ENCODE results near the gene MAPKAP1.

Gene MAPKAP1

GRCh38 chr9:125635888-125636287 is 71.1 kb downstream of the MAPKAP1 start:
- TF ChIP-seq CTCF (IDR thresholded peaks at IDR 0.05; ENCODE audit: borderline replicate concordance, control extremely low read depth, extremely low read depth, insufficient read depth, missing control alignments), result no peak
- in situ Hi-C loops (cut with MboI; ENCODE audit: low sequenced_read_pairs, unreplicated experiment), result no loop called here
- no peak for DNase-seq (ENCODE audit: low spot score)

DNA sequence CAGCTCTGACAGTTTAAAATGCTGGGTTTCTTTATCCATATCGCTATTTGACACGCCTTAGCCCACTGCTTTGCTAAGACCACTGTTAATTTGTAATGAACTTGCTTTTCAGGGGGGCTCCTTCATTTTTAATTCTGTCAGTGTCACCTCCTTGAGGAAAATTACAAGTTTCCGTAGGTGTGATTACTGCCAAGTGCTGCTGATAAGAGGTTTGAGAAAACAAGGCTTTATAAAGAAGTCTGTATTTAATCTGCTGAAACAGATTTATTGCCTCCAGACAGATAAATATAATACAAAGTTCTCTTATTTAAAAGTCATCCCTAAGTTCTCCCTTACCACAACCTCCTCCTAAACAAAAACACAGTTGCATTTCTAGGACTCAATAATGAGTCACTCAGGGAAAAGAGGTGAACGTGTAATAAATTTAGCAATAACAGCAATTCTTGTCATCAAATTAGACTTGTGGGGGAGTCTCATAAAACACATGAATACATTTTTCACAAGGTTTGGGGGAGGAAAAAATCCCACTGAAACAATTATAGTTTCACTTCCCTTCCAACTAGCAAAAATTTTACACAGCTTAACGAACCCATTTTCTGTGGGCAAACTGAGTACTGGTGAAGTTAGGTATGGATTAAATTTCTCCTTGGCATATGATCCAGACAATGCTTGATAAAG is 72.8 kb downstream of the MAPKAP1 start:
- no peak for TF ChIP-seq CTCF (IDR thresholded peaks at IDR 0.05; ENCODE audit: borderline replicate concordance, control extremely low read depth, extremely low read depth, insufficient read depth, missing control alignments)
- in situ Hi-C loops (cut with MboI; ENCODE audit: low sequenced_read_pairs, unreplicated experiment), result no loop called here
- DNase-seq (ENCODE audit: low spot score), result no peak

DNA sequence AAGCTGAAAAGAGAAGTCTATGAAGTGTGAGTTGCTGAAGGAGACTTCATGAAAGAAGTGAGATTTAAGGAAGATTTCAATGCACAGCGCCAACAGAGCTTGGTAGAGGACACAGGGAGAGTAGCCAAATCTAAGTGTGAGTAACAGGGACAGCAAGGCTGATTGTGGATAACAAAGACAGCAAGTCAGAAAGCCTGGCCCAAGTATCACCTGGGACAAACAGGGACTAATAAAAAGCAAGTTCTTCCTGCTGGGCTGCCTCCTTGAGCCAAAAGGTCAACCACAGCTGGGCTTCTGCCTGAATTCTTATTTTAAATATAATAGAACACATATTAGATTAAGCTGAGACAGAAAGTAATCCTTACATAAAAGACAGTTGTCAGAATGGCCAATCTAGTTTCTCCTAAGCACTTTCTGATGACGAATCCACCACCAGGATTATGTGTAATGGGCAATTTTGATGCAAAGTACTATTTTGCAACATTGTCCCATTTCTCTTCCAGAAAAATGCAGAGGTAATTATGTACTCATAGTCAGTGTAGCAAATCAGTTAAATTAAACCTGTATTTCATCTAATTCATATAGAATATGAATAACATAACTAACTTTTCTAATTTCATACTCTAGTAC is 73.8 kb downstream of the MAPKAP1 start:
- TF ChIP-seq CTCF (IDR thresholded peaks at IDR 0.05; ENCODE audit: borderline replicate concordance, control extremely low read depth, extremely low read depth, insufficient read depth, missing control alignments), result no peak
- in situ Hi-C loops (cut with MboI; ENCODE audit: low sequenced_read_pairs, unreplicated experiment), result no loop called here

DNA sequence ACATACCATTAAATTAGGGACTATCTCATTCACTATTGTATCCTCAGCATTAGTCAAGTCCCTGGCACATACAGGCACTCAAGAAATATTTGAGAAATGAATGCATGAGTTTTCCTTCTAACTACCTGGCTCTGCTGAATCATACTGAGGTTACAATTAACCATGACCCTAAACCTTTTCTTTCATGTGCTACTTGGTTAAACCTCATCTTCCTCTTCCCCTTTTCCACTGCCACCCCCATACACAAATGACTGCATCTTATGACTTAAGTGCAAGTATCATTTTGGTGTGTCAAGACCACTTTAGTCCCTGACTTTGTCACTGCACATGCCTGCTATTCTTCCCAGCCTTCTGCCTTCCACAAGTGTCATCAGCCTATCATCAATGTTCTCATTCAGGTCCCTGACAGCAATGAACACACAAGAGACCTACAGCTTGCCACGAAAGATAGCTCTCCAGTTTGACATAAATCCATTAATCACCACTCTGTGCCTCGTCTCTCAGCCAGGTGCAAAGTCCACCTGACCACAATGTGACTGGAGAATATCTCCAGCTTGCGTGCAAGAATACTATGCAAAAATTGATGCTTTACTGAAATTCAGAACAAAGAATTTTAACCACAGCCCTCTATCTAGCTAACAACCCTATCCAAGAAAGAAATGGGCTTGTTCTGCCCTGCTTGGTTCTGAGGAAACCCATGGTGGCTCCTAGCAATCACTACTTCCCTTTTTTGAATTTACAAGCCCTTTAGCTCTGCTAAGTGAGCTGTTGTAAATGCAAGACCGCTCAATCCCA is 74.5 kb downstream of the MAPKAP1 start:
- peak; percentile 60 for DNase-seq (ENCODE audit: low spot score)

More for the DNA sequence above, 73.8 kb downstream of the MAPKAP1 start:
- DNase-seq (ENCODE audit: low spot score), result no peak

DNA sequence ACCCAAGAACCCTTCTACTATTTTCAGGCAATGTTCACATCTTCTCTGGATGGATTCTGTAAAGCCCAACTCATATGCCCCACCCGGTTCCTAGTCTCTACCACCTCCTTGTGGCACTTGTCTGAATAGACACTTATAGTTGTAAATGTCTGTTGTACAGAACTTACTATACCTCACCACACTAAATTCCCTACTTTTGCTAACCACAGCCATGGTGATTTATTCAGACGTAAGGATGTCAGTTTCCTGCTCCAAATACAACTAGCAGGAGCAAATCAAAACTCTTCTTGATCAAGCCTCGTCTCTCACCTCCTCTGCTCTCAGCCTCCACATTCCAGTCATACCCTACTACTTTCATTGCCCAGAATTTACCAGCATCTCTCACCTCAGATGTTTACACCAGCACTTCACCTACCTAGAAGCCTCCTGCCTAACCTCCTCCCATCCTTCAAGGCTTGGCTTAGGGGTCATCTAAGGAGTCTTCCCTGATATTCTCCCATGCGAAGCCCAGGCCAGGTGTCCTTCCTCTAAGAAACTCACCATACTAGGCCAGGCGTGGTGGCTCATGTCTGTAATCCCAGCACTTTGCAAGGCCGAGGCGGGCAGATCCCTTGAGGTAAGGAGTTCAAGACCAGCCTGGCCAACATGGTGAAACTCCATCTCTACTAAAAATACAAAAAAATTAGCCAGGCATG is 75.5 kb downstream of the MAPKAP1 start:
- peak; percentile 61 for DNase-seq (ENCODE audit: low spot score)
- TF ChIP-seq CTCF (IDR thresholded peaks at IDR 0.05; ENCODE audit: borderline replicate concordance, control extremely low read depth, extremely low read depth, insufficient read depth, missing control alignments), result peak; percentile 50
- in situ Hi-C loops (cut with MboI; ENCODE audit: low sequenced_read_pairs, unreplicated experiment), result no loop called here

More for the DNA sequence above, 74.5 kb downstream of the MAPKAP1 start:
- no peak for TF ChIP-seq CTCF (IDR thresholded peaks at IDR 0.05; ENCODE audit: borderline replicate concordance, control extremely low read depth, extremely low read depth, insufficient read depth, missing control alignments)
- in situ Hi-C loops (cut with MboI; ENCODE audit: low sequenced_read_pairs, unreplicated experiment), result no loop called here

DNA sequence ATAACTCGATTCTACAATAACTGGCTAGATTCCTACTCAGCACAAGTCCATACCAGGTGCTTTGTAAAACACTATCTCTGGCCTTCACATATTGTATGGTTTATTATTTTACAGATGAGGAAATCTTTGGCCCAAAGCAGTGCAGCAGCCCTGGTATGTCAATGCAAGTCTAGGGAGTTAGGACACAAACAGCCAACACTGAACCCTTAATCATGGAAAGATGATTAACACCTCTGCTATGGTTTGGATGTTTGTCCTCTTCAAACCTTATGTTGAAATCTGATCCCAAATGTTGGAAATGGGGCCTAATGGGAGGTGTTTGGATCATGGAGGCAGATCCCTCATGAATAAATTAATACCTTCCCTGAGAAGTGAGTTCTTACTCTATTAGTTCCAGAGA is 76.6 kb downstream of the MAPKAP1 start:
- no peak for TF ChIP-seq CTCF (IDR thresholded peaks at IDR 0.05; ENCODE audit: borderline replicate concordance, control extremely low read depth, extremely low read depth, insufficient read depth, missing control alignments)
- no peak for DNase-seq (ENCODE audit: low spot score)
- in situ Hi-C loops (cut with MboI; ENCODE audit: low sequenced_read_pairs, unreplicated experiment), result no loop called here
